ENCODE data around the gene ZNF101.

DNA sequence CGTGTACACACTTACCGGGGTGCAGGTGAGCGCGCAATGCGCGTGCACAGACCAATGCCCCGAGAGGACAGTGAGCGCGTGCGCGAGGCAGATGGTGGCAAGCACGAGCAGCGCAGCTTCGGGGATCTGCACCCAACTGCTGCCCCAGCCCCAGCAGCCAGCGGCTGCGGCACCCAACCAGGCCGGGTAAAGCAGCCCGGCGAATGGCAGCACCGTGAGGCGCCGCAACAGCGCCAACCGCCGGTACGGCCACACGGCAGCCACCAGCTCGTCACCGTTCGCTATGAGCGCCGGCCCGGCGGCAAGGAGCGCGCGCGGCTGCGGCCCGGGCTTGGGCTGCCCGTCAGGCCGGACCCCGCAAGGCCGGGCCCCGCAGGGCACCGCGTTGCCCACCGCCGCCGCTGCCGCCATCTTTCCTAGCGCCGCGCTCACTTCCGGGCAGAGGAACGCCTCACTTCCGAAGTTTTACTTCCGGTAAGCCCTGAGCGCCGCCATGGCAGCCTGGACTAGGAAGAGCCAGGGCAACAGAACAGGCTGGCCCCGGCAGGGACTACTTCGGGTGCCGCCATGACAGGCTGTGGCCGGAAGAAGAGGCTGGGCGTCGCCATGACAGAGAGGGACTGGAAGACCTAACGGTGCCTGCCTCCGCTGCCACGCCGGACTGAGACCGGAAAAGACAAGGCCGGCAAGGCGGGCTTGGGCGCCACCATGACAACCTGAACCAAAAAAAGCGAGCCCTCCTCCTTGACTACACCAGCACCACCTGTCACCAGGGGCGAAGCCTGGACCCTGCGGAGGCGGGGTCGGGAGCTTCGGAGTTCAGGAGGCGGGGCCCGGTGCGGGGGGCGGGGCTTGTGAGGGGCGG lies 5.2 kb upstream of the ZNF101 start, which contains the start of gene ATP13A1:
- peak in 1 of 7 experiments; percentile 18 for TF ChIP-seq CTCF (IDR thresholded peaks at IDR 0.05)
- no peak for TF ChIP-seq EP300 (IDR thresholded peaks at IDR 0.05)
